Gastroesophageal sphincter (tissue), 4 donors: ENCODE measurements around the gene CABP2. TPM values are rescaled to one million over a fixed set of nuclear protein-coding genes. Genes with fewer than 3 reads are reported as not detected.

Source experiments
- ATAC-seq: fragments of 150-250 bp; one replicate; pipeline ENCODE4 v1.9.1; 2016; ENCODE audit warnings: mild to moderate bottlenecking, moderate library complexity
- H3K27ac ChIP-seq, 4 donors: fragments of 200-600 bp; sonication (generic) in 3 of 4; 1 replicate in 3 of 4; 2 replicates in 1 of 4; pipeline ENCODE4 v1.5.1; 2016 to 2019
- H3K27me3 ChIP-seq: fragments of 200-600 bp; sonication (generic); one replicate; pipeline ENCODE4 v1.5.1; 2019
- H3K36me3 ChIP-seq, 2 donors: fragments of 200-600 bp; sonication (generic); one replicate each; pipeline ENCODE4 v1.5.1; 2019; ENCODE audit warnings: control low read depth in 1 of 2
- H3K4me1 ChIP-seq, 3 donors: fragments of 200-600 bp; sonication (generic); 1 replicate in 2 of 3; 2 replicates in 1 of 3; pipeline ENCODE4 v1.5.1; 2016 to 2019; ENCODE audit warnings: control low read depth in 2 of 3
- H3K4me3 ChIP-seq, 2 donors: fragments of 200-600 bp; sonication (generic); one replicate each; pipeline ENCODE4 v1.5.1; 2019; ENCODE audit warnings: mild to moderate bottlenecking in 1 of 2, moderate library complexity in 1 of 2
- H3K9me3 ChIP-seq, 3 donors: fragments of 200-600 bp; sonication (generic); one replicate each; pipeline ENCODE4 v1.5.1; 2017 to 2019; ENCODE audit warnings: control low read depth in 2 of 3
- EP300 ChIP-seq: sonication (generic); formaldehyde crosslinking; IDR thresholded peaks from one replicate; pipeline ENCODE4 v1.6.1; 2017; ENCODE audit warnings: antibody characterized with exemption, mild to moderate bottlenecking
- POLR2A ChIP-seq, 2 donors: fragments of 450-650 bp; IDR thresholded peaks; one replicate each; pipeline ENCODE4 v1.6.1; 2017; ENCODE audit warnings: antibody characterized with exemption in 2 of 2, mild to moderate bottlenecking in 2 of 2, moderate library complexity in 1 of 2
- POLR2AphosphoS5 ChIP-seq: sonication (generic); formaldehyde crosslinking; IDR thresholded peaks from one replicate; pipeline ENCODE4 v1.6.1; 2017; ENCODE audit warnings: antibody characterized with exemption
- WGBS, 2 donors: methylation state at CpG; one replicate each; pipeline ENCODE4 v1.1.5; 2018; ENCODE audit warnings: low coverage in 1 of 2; 5-methylcytosine and 5-hydroxymethylcytosine counted together
- total RNA-seq, 4 donors: library from RNA; depleted of rRNA; stranded (reverse); fragments of >200 nt; gene quantifications; one replicate each; pipeline ENCODE4 v1.1.0, GENCODE V29; 2016
- TF ChIP-seq, protein P1 (sequence below), 4 experiments: fragments of 200-600 bp in 2 of 4; fragments of 450-650 bp in 2 of 4; sonication (generic) in 1 of 4; IDR thresholded peaks; one replicate each; pipeline ENCODE4 v1.5.1; 2017 to 2019; ENCODE audit warnings: antibody characterized with exemption in 4 of 4, mild to moderate bottlenecking in 2 of 4, moderate library complexity in 2 of 4

Gene CABP2
- not detected for total RNA-seq

GRCh38 chr11:67522844-67523555 is at the start of gene CABP2:
TSS of gene CABP2 (minus strand) at chr11:67523446. CDS start at chr11:67523326, 120 bp downstream.
- WGBS, 2 donors = no CpG with 5 or more reads among the region's 23 CpGs
- H3K4me3 ChIP-seq = no peak within 1 kb of the TSS
- no peaks in the 10 kb centered on the region for H3K9me3 ChIP-seq
- H3K4me1 ChIP-seq = no peaks in the 10 kb centered on the region
- H3K27ac ChIP-seq = no peak within 1 kb of the TSS
- TF ChIP-seq, protein P1, sequence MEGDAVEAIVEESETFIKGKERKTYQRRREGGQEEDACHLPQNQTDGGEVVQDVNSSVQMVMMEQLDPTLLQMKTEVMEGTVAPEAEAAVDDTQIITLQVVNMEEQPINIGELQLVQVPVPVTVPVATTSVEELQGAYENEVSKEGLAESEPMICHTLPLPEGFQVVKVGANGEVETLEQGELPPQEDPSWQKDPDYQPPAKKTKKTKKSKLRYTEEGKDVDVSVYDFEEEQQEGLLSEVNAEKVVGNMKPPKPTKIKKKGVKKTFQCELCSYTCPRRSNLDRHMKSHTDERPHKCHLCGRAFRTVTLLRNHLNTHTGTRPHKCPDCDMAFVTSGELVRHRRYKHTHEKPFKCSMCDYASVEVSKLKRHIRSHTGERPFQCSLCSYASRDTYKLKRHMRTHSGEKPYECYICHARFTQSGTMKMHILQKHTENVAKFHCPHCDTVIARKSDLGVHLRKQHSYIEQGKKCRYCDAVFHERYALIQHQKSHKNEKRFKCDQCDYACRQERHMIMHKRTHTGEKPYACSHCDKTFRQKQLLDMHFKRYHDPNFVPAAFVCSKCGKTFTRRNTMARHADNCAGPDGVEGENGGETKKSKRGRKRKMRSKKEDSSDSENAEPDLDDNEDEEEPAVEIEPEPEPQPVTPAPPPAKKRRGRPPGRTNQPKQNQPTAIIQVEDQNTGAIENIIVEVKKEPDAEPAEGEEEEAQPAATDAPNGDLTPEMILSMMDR (IDR thresholded peaks at IDR 0.05) = no peak
- TF ChIP-seq POLR2A (IDR thresholded peaks at IDR 0.05) (no peak), EP300 (no peak), POLR2AphosphoS5 (no peak)
- no peak for ATAC-seq
- H3K36me3 ChIP-seq = no peaks in the 10 kb centered on the region
- H3K27me3 ChIP-seq = peaks cover 30% of the 10 kb centered on the region

GRCh38 chr11:67572747-67573419 is 49.6 kb upstream of the CABP2 start:
- Histone ChIP-seq H3K36me3 (no peaks in the 10 kb centered on the region), H3K4me3 (no peak overlapping the region), H3K27ac (no peak overlapping the region), H3K9me3 (no peaks in the 10 kb centered on the region), H3K4me1 (peaks cover 0 to 4% (median 0%) of the 10 kb centered on the region in 3 donors), H3K27me3 (peaks cover 31% of the 10 kb centered on the region)
- peak; percentile 51 for ATAC-seq
- 60 to 70% methylated on average over 16 to 18 of the region's 21 CpGs for whole genome bisulfite sequencing, 2 donors
- TF ChIP-seq, protein P1 (IDR thresholded peaks at IDR 0.05) = peak in 3 of 4 experiments; percentile 62 to 80 (median 63)
- no peak for TF ChIP-seq EP300
- TF ChIP-seq POLR2A (IDR thresholded peaks at IDR 0.05) = no peak
- TF ChIP-seq POLR2AphosphoS5 = no peak

DNA sequence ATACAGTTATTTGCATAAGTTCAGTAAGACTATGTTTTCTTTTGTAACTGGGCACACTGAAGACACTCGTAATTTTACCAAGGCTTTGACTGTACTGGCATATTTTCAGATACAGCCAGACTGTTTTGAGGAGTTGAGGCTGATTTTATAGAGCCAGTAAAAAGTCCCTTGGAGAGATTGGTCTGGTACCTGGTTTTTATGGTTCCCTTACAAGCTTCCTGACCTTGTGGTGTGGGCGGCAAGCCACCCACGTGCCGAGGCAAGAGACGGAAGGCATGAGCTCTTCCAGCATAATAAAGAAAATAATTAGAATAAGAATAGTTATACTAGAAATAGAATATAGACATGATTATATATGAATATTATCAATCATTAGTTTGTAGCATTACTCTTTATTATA is 49.1 kb upstream of the CABP2 start:
- Histone ChIP-seq H3K27me3 (peaks cover 26% of the 10 kb centered on the region), H3K4me1 (peaks cover 0 to 4% (median 0%) of the 10 kb centered on the region in 3 donors), H3K36me3 (no peaks in the 10 kb centered on the region), H3K27ac (no peak overlapping the region), H3K9me3 (no peaks in the 10 kb centered on the region), H3K4me3 (no peak overlapping the region)
- no peak for ATAC-seq
- WGBS, 2 donors = 30 to 33% methylated on average over 1 to 4 of the region's 5 CpGs
- no peak for TF ChIP-seq POLR2AphosphoS5
- TF ChIP-seq, protein P1 (IDR thresholded peaks at IDR 0.05) = no peak
- TF ChIP-seq POLR2A (IDR thresholded peaks at IDR 0.05) = no peak
- no peak for TF ChIP-seq EP300

- H3K9me3 ChIP-seq = no peaks in the 10 kb centered on the region
- 49 to 61% methylated on average over 5 to 6 of the region's 6 CpGs for whole genome bisulfite sequencing, 2 donors
- H3K4me1 ChIP-seq = peaks cover 0 to 4% (median 0%) of the 10 kb centered on the region in 3 donors
- no peak overlapping the region for H3K4me3 ChIP-seq
- H3K27me3 ChIP-seq = peaks cover 17% of the 10 kb centered on the region
- no peak overlapping the region for H3K27ac ChIP-seq
- ATAC-seq = no peak
- no peaks in the 10 kb centered on the region for H3K36me3 ChIP-seq
- TF ChIP-seq POLR2A (IDR thresholded peaks at IDR 0.05) (no peak), POLR2AphosphoS5 (no peak), EP300 (no peak)
- TF ChIP-seq, protein P1 (IDR thresholded peaks at IDR 0.05) = no peak
Measured at GRCh38 chr11:67571443-67571842, 48.2 kb upstream of the CABP2 start.
